ENCODE results near the gene UGP2. TPM values are rescaled to one million over a fixed set of nuclear protein-coding genes. Genes with fewer than 3 reads are reported as not detected.

UGP2 gene
- total and polyA plus RNA-seq, 2 donors (not counting 3 experiments of a cell fraction or from before 2014, with no cell fraction given) = 14.2 to 57.7 TPM

DNA sequence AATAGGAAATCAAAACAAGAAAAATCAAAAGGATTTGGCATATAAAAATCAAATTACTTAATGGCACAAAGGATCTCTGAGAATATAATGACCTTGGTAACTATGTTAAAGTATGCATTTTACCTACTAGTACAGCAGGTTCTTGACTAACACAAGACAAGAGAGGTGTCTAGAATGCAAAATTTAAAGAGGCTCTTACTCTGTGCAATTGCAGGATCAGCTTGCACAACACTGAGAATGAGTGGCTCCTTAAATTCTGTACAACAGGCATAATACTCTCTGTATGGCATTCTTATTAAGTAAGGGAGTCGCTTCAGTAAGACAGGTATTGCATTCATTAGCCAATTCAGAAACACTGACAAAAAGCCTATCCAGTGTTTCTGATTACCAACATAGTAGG, 72.6 kb downstream of the UGP2 start:
- Histone ChIP-seq H3K9ac (replicated peaks; ENCODE audit: extremely low read depth, insufficient read depth, low read length) (no peak overlapping the region), H3K27me3 (ENCODE audit: control insufficient read depth in 2 of 2, insufficient read depth in 2 of 2, low read length in 2 of 2) (no peaks in the 10 kb centered on the region), H3K9me3 (replicated peaks; ENCODE audit: control insufficient read depth, insufficient read depth, low read length) (no peaks in the 10 kb centered on the region), H2AFZ (ENCODE audit: low read depth, low read length) (no peak overlapping the region), H3K79me2 (ENCODE audit: control insufficient read depth, insufficient read depth, low read length) (no peaks in the 10 kb centered on the region), H4K20me1 (replicated peaks; ENCODE audit: control insufficient read depth, extremely low read depth, insufficient read depth, low read length) (no peaks in the 10 kb centered on the region), H3K4me3 (replicated peaks in 1 of 3; ENCODE audit: insufficient read depth in 1 of 3, low read depth in 1 of 3, low read length in 3 of 3) (no peak overlapping the region), H3K27ac (ENCODE audit: insufficient read depth, low read depth, low read length) (no peak overlapping the region), H3K4me1 (ENCODE audit: control insufficient read depth, extremely low read depth, insufficient read depth, low read length) (no peaks in the 10 kb centered on the region), H3K9me1 (replicated peaks; ENCODE audit: control insufficient read depth, extremely low read depth, insufficient read depth, low read length) (no peaks in the 10 kb centered on the region), H3K36me3 (ENCODE audit: control insufficient read depth in 2 of 2, extremely low read depth in 1 of 2, insufficient read depth in 2 of 2, low read length in 2 of 2) (peaks cover 3 to 13% of the 10 kb centered on the region in 2 experiments), H3K4me2 (ENCODE audit: insufficient read depth, low read length) (no peak overlapping the region)
- intact Hi-C loops (cut with micrococcal nuclease) = no loop called here
- DNase-seq (ENCODE audit: low read depth, low spot score) (no peak), FAIRE-seq (no peak)
- CTCF ChIA-PET = no interaction called here
- POLR2A ChIA-PET = no interaction called here
- BruUV-seq (replicated peaks) = no TSS peak
- dilution Hi-C loops (cut with MboI; ENCODE audit: extremely low pct_ligation_motif_present, low sequenced_read_pairs) = no loop called here
- TF ChIP-seq POLR2AphosphoS5 (IDR thresholded peaks at IDR 0.05; ENCODE audit: insufficient read depth, low read depth, low read length) = no peak
- no peak for TF ChIP-seq POLR2A (IDR thresholded peaks at IDR 0.05; ENCODE audit: low read depth, low read length)
- TF ChIP-seq, protein P1, sequence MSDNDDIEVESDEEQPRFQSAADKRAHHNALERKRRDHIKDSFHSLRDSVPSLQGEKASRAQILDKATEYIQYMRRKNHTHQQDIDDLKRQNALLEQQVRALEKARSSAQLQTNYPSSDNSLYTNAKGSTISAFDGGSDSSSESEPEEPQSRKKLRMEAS (IDR thresholded peaks at IDR 0.05; ENCODE audit: insufficient read depth, insufficient read length) = no peak
- TF ChIP-seq EZH2 (IDR thresholded peaks at IDR 0.05; ENCODE audit: borderline replicate concordance, low read depth, low read length, severe bottlenecking) = no peak
- no peak for TF ChIP-seq GATA2 (IDR thresholded peaks at IDR 0.05; ENCODE audit: insufficient read depth, insufficient read length, low read depth, low read length)
- TF ChIP-seq, protein P2, sequence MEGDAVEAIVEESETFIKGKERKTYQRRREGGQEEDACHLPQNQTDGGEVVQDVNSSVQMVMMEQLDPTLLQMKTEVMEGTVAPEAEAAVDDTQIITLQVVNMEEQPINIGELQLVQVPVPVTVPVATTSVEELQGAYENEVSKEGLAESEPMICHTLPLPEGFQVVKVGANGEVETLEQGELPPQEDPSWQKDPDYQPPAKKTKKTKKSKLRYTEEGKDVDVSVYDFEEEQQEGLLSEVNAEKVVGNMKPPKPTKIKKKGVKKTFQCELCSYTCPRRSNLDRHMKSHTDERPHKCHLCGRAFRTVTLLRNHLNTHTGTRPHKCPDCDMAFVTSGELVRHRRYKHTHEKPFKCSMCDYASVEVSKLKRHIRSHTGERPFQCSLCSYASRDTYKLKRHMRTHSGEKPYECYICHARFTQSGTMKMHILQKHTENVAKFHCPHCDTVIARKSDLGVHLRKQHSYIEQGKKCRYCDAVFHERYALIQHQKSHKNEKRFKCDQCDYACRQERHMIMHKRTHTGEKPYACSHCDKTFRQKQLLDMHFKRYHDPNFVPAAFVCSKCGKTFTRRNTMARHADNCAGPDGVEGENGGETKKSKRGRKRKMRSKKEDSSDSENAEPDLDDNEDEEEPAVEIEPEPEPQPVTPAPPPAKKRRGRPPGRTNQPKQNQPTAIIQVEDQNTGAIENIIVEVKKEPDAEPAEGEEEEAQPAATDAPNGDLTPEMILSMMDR (IDR thresholded peaks at IDR 0.05; ENCODE audit: extremely low read depth in 1 of 2, insufficient read depth in 1 of 2, low read depth in 1 of 2, low read length in 2 of 2) = no peak
- TF ChIP-seq JUN (IDR thresholded peaks at IDR 0.05; ENCODE audit: borderline replicate concordance, insufficient read depth, insufficient read length, low read depth) = no peak
- TF ChIP-seq MYC (IDR thresholded peaks at IDR 0.05; ENCODE audit: low read depth, low read length) = no peak
- no peak for TF ChIP-seq FOS (IDR thresholded peaks at IDR 0.05; ENCODE audit: borderline replicate concordance, insufficient read depth, low read length)
